ENCODE results near the gene EEIG1. TPM values are rescaled to one million over a fixed set of nuclear protein-coding genes. Genes with fewer than 3 reads are reported as not detected.

The EEIG1 gene
- total and polyA plus RNA-seq, 9 of the 15 experiments (the other 6 are each of a cell fraction or from before 2014, with no cell fraction given), result 0.17 to 16.7 (median 3.6) TPM

- TF ChIP-seq NR2C2 (CRISPR knock-in tag; IDR thresholded peaks at IDR 0.05) (no peak), NR2C2 (tag; IDR thresholded peaks at IDR 0.05) (peak; percentile 62), RFX5 (IDR thresholded peaks at IDR 0.05; ENCODE audit: low read depth, low read length) (no peak), FOXP4 (CRISPR knock-in tag; IDR thresholded peaks at IDR 0.05; ENCODE audit: borderline replicate concordance) (no peak), SMARCE1 (IDR thresholded peaks at IDR 0.05) (peak; percentile 67; the same call in 1 of the 2 replicates), ZNF766 (CRISPR knock-in tag; conservative IDR thresholded peaks at IDR 0.05) (0 out of 2 replicates have a peak, but pooled peaks have one; percentile 32), HLTF (IDR thresholded peaks at IDR 0.05) (0 out of 2 replicates have a peak, but pooled peaks have one; percentile 36), ZEB2 (IDR thresholded peaks at IDR 0.05) (no peak), ZKSCAN1 (IDR thresholded peaks at IDR 0.05; ENCODE audit: low read depth, low read length) (no peak), MAFG (tag; conservative IDR thresholded peaks at IDR 0.05) (peak; percentile 84), XRCC3 (IDR thresholded peaks at IDR 0.05) (no peak)
These were observed 45.0 kb downstream of the EEIG1 start (continued) for GRCh38 chr9:127935765-127936221.

Data from K562 (cell line).